A673 (cell line): ENCODE results near the gene ADRA2C. TPM values are rescaled to one million over a fixed set of nuclear protein-coding genes. Genes with fewer than 3 reads are reported as not detected.

ENCODE experiments used
- BruUV-seq: library from RNA; stranded (reverse); fragments of 400-500 nt; replicated peaks from 2 replicates; lab custom pipeline; 2021; lab: Mats Ljungman, UMichigan
- CTCF ChIA-PET: fragments of 300-600 bp; sonication (Branson Sonifier 250); formaldehyde crosslinking; loops from one replicate; lab custom pipeline; 2022; ENCODE audit warnings: antibody characterized with exemption; lab: Charles Lee
- POLR2A ChIA-PET: fragments of 300-600 bp; sonication (Branson Sonifier 250); formaldehyde crosslinking; loops from one replicate; lab custom pipeline; 2022; ENCODE audit warnings: antibody characterized with exemption; ENCODE audit not compliant: low non-redundant PET; lab: Charles Lee
- DNase-seq: peaks from one replicate; pipeline ENCODE4 v3.0.0-alpha.2; 2015; ENCODE audit warnings: low spot score
- H3K27ac ChIP-seq: fragments of 200-600 bp; sonication (generic); 2 replicates; pipeline ENCODE4 v1.5.1; 2016; ENCODE audit warnings: mixed run types, low read depth, mild to moderate bottlenecking, mixed read lengths, antibody characterized with exemption, low read length; ENCODE audit not compliant: poor library complexity, severe bottlenecking
- H3K27me3 ChIP-seq: fragments of 200-600 bp; sonication (generic); replicated peaks from 2 replicates; pipeline ENCODE4 v1.6.1; 2017; ENCODE audit warnings: mixed run types, low read depth, mild to moderate bottlenecking, mixed read lengths, antibody characterized with exemption, low read length; ENCODE audit not compliant: insufficient read depth, poor library complexity
- H3K36me3 ChIP-seq: fragments of 200-600 bp; sonication (generic); 2 replicates; pipeline ENCODE4 v1.6.1; 2016; ENCODE audit warnings: mixed run types, mild to moderate bottlenecking, mixed read lengths, antibody characterized with exemption, low read length; ENCODE audit not compliant: insufficient read depth, poor library complexity, severe bottlenecking
- H3K4me1 ChIP-seq: fragments of 200-600 bp; sonication (generic); 2 replicates; pipeline ENCODE4 v1.6.1; 2017; ENCODE audit warnings: mixed run types, mild to moderate bottlenecking, mixed read lengths, antibody characterized with exemption, low read length; ENCODE audit not compliant: insufficient read depth, poor library complexity, severe bottlenecking
- H3K4me3 ChIP-seq: fragments of 200-600 bp; sonication (generic); 2 replicates; pipeline ENCODE4 v1.5.1; 2016; ENCODE audit warnings: low read depth, mixed run types, mild to moderate bottlenecking, mixed read lengths, low read length; ENCODE audit not compliant: poor library complexity, severe bottlenecking
- H3K9me3 ChIP-seq: fragments of 200-600 bp; sonication (generic); 2 replicates; pipeline ENCODE4 v1.6.1; 2016; ENCODE audit warnings: mixed run types, low read depth, mild to moderate bottlenecking, mixed read lengths, antibody characterized with exemption, low read length; ENCODE audit not compliant: poor library complexity, severe bottlenecking
- EZH2 ChIP-seq: fragments of 200-600 bp; sonication (generic); IDR thresholded peaks from 2 replicates; pipeline ENCODE4 v1.6.1; 2017; ENCODE audit warnings: borderline replicate concordance, low read depth, mild to moderate bottlenecking, mixed read lengths, antibody characterized with exemption, low read length; ENCODE audit not compliant: poor library complexity, severe bottlenecking
- intact Hi-C: fragments of 100-400 bp; cut with micrococcal nuclease; formaldehyde crosslinking; loops from one replicate; pipeline ENCODE4 v1.10.0; 2022; ENCODE audit not compliant: unreplicated experiment
- total RNA-seq: library from RNA; stranded (reverse); gene quantifications from 2 replicates; pipeline ENCODE4 v1.2.3, GENCODE V29; 2021
- TF ChIP-seq, protein P1 (sequence below): fragments of 300-800, 200-600 bp; sonication (generic); conservative IDR thresholded peaks from 2 replicates; pipeline ENCODE4 v1.5.1; 2017; ENCODE audit warnings: low read depth, mild to moderate bottlenecking, antibody characterized with exemption, low read length, moderate library complexity, mixed read lengths

Gene ADRA2C
- total RNA-seq, 1 experiment from 2014 or later: 14.8 TPM

DNA sequence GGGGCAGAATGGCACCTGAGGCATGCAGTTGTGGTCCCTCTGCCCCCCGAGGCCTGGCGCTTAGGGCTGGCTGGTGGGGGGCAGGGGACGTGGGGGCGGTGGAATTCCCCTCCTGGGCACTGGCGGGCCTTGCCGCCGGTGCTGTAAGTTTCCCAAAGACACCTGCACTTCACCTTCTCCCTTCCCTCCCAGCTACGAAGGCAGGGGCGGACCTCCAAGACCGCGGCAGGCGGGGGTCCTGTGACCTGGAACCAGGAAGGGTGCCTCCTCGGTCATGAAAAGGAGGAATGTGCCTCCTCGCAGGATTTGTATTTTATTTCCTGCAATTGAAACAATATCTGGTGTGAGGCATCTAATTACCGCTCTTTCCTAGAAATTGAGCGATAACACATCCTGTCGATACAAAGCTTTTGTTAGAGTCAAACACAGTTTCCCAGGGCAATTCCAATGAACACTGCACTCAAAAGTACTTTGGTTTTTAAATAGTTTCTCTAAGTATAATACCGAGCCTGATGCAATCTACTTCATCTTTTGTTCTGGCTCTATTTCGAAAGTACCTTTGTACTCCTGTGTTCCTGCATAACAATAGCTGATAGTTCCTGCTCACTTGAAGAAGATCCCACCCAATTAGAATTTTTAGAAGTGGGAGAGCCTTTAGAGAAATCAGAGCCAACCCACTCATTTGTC lies 12.3 kb upstream of the ADRA2C start:
- TF ChIP-seq EZH2: no peak
- TF ChIP-seq, protein P1, sequence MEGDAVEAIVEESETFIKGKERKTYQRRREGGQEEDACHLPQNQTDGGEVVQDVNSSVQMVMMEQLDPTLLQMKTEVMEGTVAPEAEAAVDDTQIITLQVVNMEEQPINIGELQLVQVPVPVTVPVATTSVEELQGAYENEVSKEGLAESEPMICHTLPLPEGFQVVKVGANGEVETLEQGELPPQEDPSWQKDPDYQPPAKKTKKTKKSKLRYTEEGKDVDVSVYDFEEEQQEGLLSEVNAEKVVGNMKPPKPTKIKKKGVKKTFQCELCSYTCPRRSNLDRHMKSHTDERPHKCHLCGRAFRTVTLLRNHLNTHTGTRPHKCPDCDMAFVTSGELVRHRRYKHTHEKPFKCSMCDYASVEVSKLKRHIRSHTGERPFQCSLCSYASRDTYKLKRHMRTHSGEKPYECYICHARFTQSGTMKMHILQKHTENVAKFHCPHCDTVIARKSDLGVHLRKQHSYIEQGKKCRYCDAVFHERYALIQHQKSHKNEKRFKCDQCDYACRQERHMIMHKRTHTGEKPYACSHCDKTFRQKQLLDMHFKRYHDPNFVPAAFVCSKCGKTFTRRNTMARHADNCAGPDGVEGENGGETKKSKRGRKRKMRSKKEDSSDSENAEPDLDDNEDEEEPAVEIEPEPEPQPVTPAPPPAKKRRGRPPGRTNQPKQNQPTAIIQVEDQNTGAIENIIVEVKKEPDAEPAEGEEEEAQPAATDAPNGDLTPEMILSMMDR: no peak
- Histone ChIP-seq H3K9me3 (no peaks in the 10 kb centered on the region), H3K36me3 (no peaks in the 10 kb centered on the region), H3K4me1 (no peaks in the 10 kb centered on the region), H3K27ac (no peak overlapping the region), H3K27me3 (peaks cover under 1% of the 10 kb centered on the region), H3K4me3 (no peak overlapping the region)
- BruUV-seq: no TSS peak
- ChIA-PET POLR2A (no interaction called here), CTCF (no interaction called here)
- intact Hi-C loops: no loop called here
- DNase-seq: no peak

DNA sequence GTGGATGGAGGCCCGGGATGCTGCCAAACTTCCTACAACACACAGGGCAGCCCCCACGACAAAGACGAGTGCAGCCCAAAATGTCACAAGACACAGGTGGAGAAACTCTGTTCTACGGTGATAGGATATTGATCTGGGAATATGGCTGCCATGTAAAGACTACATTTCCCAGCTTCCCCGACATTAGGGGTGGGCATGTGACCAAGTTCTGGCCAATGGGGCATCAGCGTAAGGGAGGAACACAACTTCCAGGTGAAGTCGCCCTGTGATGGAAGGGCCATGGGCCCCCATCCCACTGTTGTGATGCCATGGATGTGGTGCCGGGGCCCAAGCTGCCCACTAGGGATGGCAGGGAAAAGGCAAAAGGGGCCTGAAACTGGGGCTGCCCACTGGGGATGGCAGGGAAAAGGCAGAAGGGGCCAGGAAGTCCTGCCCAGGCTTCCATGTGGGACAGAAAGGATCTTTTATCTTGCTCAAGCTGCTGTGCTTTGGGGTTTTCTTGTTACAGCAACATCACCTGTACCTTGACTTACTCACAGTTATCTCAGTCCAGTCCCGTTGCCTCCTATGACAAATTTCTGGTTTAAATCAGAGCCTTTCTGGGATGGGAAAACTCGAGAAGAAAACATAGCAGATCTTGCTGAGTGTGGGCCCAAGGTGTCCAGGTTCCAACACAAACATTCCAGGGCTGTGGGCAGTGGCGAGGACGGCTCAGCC lies 9.7 kb upstream of the ADRA2C start:
- H3K9me3 ChIP-seq: no peaks in the 10 kb centered on the region
- intact Hi-C loops: no loop called here
- POLR2A ChIA-PET: no interaction called here
- H3K27me3 ChIP-seq: no peaks in the 10 kb centered on the region
- TF ChIP-seq, protein P1: no peak
- TF ChIP-seq EZH2: no peak
- CTCF ChIA-PET: no interaction called here
- H3K36me3 ChIP-seq: no peaks in the 10 kb centered on the region
- no peaks in the 10 kb centered on the region for H3K4me1 ChIP-seq
- no peak overlapping the region for H3K27ac ChIP-seq
- H3K4me3 ChIP-seq: no peak overlapping the region
- DNase-seq: no peak
- no TSS peak for BruUV-seq

DNA sequence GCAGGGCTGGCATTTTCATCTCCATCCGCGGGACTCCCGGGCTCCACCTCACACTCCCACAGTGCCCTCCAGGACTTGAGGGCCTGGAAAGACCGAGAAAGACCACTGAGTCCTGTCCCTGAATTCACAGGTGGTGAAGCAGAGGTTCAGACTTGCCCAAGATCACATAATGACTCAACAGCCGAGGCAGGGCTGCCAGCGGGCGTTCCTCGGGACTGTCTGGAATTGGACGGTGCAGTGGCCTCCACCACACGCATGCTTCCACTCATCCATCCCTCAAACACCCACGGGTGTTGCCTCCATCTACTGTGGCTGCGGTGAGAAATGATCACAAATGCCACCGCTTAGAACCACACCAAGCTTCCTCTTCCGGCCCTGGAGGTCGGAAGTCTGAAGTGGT lies 6.9 kb upstream of the ADRA2C start:
- no peak for DNase-seq
- Histone ChIP-seq H3K27ac (no peak overlapping the region), H3K27me3 (no peaks in the 10 kb centered on the region), H3K9me3 (no peaks in the 10 kb centered on the region), H3K4me1 (no peaks in the 10 kb centered on the region), H3K36me3 (no peaks in the 10 kb centered on the region), H3K4me3 (no peak overlapping the region)
- ChIA-PET POLR2A (no interaction called here), CTCF (no interaction called here)
- BruUV-seq: no TSS peak
- no peak for TF ChIP-seq EZH2
- TF ChIP-seq, protein P1: no peak
- intact Hi-C loops: no loop called here
